Left kidney (tissue), 8 donors: ENCODE results near the gene FLNB. TPM values are rescaled to one million over a fixed set of nuclear protein-coding genes. Genes with fewer than 3 reads are reported as not detected.

Experiments
- DNase-seq: peaks from one replicate; pipeline ENCODE4 v3.0.0-alpha.2; 2013
- long read RNA-seq, 8 donors: transcript quantifications; one replicate each; lab custom pipeline, GENCODE V29; 2026
- polyA plus RNA-seq: library from polyadenylated mRNA; unstranded; fragments of 120-200 nt; gene quantifications from one replicate; pipeline ENCODE4 v1.2.1, GENCODE V29; 2013; ENCODE audit not compliant: insufficient read length

FLNB gene
- polyA plus RNA-seq, result 176 TPM
- long read RNA-seq, donor 1, partial matches to known transcripts, result 7 of 8 reads
- long read RNA-seq, donor 1, other reads (novel, unspliced or antisense), result 0 of 8 reads
- long read RNA-seq, donor 2, full-length matches to known transcripts, result 3 of 92 reads
- long read RNA-seq, donor 2, partial matches to known transcripts, result 89 of 92 reads
- long read RNA-seq, donor 2, other reads (novel, unspliced or antisense), result 0 of 92 reads
- long read RNA-seq, donor 3, full-length matches to known transcripts, result 1 of 94 reads
- long read RNA-seq, donor 3, partial matches to known transcripts, result 93 of 94 reads
- long read RNA-seq, donor 3, other reads (novel, unspliced or antisense), result 0 of 94 reads
- long read RNA-seq, donor 4, result 0 reads
- long read RNA-seq, donor 5, full-length matches to known transcripts, result 2 of 2 reads
- long read RNA-seq, donor 5, partial matches to known transcripts, result 0 of 2 reads
- long read RNA-seq, donor 5, other reads (novel, unspliced or antisense), result 0 of 2 reads
- long read RNA-seq, donor 6, full-length matches to known transcripts, result 1 of 110 reads
- long read RNA-seq, donor 6, partial matches to known transcripts, result 109 of 110 reads
- long read RNA-seq, donor 6, other reads (novel, unspliced or antisense), result 0 of 110 reads
- long read RNA-seq, donor 7, full-length matches to known transcripts, result 2 of 12 reads
- long read RNA-seq, donor 7, partial matches to known transcripts, result 10 of 12 reads
- long read RNA-seq, donor 7, other reads (novel, unspliced or antisense), result 0 of 12 reads
- long read RNA-seq, donor 8, full-length matches to known transcripts, result 1 of 1 reads
- long read RNA-seq, donor 8, partial matches to known transcripts, result 0 of 1 reads
- long read RNA-seq, donor 8, other reads (novel, unspliced or antisense), result 0 of 1 reads

- DNase-seq, result peak; percentile 69
These were observed at the start of gene FLNB for GRCh38 chr3:58008141-58009025. Gene FLNB, plus strand, starts transcription at chr3:58008422. Its CDS starts 143 bp downstream, at chr3:58008565.

GRCh38 chr3:57958642-57959422 lies 49.4 kb upstream of the FLNB start:
- DNase-seq, result no peak

- no peak for DNase-seq
These were observed 48.6 kb upstream of the FLNB start for GRCh38 chr3:57959423-57960173.

- DNase-seq, result no peak
These were observed 48.1 kb upstream of the FLNB start for GRCh38 chr3:57960174-57960505.

DNA sequence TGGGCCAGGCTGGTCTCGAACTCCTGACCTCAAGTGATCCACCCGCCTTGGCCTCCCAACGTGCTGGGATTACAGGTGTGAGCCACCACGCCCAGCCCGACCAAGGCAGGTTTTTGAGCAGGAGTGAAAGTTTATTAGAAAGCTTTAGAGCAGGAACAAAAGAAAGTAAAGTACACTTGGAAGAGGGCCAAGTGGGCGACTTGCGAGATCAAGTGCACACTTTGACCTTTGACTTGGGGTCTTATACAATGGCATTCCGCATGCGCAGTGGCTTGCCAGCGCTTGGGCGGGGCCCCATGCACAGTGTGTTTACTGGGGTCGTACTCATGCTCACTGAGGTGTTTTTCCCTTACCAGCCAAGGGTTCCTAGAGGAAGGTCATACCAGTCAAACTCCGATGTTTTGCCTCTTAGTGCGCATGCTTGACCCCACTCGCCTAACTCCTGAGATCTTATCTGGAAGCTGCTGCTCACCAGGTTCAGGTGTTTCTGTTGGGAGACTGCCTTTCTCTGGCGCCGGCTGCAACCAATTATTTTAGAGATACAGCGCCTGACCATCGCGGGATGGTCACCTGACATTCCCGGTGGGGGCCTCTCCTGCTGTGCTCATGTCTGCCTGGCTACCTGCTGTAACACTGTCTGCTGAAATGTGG lies 46.9 kb upstream of the FLNB start:
- no peak for DNase-seq

GRCh38 chr3:57961828-57962447 lies 46.3 kb upstream of the FLNB start:
- no peak for DNase-seq

- no peak for DNase-seq
These were observed 45.8 kb upstream of the FLNB start for GRCh38 chr3:57962448-57962834.

DNA sequence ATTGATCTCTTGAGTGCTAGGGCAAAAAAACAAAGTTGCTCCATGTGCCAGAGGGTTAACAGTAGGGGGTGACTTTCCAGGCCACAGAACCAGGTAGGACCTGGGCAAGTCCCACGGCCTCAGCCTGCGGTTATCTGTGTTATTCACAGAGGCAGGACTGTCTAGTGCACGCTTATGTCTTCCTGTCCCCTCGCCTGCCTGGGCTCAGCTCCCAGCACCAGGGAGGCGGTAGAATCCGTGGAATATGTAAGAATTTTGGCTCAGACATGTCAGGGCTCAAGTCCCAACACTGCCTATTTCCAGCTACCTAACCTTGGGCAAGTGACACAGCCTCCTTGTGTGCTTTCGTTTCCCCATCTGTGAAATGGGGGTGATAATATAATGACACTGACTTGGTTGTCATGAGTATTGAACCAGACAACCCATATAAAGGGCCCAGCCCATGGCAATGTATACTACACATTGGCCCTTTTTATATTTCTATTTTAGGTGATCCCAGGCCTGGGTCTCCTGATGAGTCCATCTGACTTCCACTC lies 44.3 kb upstream of the FLNB start:
- no peak for DNase-seq

DNA sequence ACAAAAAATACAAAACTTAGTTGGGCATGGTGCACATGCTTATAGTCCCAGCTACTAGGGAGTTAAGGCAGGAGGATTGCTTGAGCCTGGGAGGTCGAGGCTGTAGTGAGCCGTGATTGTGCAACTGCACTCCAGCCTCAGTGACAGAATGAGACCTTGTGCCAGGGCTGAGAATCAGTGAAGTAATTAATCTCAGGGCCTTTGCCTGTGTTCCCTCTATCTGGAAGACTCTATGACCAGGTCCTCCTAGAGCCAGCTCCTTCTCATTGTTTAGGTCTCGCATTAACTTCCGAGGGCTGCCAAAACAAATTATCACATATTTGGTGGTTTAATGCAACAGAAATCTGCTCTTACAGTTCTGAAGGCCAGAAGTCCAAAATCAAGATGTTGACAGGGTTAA lies 41.4 kb upstream of the FLNB start:
- DNase-seq, result no peak

- no peak for DNase-seq
These were observed 40.6 kb upstream of the FLNB start for GRCh38 chr3:57967590-57967989.

- no peak for DNase-seq
These were observed 39.7 kb upstream of the FLNB start for GRCh38 chr3:57968501-57968900.

DNA sequence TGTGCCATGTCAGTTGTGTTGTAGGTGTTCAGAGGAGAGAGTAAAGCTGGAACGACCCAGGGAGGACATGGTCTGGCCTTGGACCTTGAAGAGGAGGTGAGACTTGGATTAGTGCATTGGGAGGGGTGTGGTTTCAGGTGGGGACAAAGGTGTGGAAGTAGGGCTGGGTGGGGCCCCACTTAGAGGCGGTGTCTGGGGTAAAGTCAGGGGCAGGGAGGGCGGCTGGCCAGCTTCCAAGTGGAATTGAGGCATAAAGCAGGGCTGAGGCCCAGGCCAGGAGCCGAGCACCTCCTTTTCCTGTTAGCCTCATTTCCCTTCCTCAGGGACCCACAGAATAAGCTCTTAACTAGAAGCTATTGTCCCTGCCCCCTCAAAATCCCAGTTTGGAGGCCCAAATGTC lies 36.2 kb upstream of the FLNB start:
- no peak for DNase-seq

DNA sequence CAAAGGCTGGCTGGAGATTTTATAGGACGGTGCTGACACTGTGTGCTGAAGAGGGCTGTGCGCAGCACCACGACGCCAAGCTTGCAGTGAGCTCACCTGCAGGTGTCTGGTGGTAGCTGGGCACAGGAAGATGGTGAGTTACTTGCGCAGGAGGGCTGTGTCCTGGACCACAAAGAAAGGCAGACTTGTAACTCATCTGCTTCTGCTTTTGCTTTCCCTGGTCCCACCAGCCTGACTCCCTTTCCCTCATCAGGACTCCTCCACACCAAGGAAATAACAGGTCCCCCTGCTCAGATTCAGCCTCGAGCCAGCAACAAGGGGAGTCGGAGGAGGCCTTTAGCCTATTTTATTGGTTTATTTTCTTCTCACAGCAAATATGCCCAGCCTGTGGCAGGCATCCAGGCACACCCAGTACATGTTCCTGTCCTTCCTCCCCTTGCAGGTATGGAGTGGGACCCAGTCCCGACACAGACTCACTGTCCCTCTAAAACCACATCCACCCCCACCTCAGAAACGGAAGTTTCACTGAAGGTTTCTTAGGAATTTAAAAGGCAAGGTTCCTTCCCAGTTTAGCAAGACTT lies 35.6 kb upstream of the FLNB start:
- DNase-seq, result no peak

DNA sequence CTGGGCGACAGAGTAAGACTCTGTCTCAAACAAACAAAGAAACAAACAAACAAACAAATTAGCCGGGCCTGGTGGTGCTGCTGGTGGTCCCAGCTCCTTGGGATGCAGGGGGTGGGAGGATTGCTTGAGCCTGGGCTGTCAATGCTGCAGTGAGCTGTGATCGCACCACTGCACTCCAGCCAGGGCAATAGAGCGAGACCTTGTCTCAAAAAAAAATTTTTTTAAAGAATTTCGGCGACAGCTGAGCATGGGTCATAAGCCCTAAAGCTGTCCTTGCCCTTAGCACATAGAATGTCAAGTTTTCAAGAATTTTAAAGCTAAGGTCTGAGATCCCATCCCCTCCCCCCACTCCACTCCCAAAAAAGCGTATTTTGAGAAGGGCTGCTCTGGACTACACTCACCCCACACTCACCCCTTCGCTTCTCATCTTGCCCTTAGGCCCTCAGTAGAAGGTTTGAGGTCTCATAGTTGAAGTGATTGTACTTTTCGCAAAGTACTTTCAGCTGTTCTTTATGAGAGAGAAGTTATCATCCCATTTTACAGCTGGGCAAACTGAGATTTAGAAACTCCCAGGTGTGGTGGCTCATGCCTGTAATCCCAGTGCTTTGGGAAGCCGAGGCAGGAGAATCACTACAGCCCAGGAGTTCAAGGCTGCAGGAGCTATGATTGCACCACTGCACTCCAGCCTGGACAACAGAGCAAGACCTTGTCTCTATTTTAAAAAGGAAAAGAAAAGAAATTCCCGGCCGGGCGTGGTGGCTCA lies 34.3 kb upstream of the FLNB start:
- no peak for DNase-seq

- DNase-seq, result no peak
These were observed 33.3 kb upstream of the FLNB start for GRCh38 chr3:57974796-57975388.

DNA sequence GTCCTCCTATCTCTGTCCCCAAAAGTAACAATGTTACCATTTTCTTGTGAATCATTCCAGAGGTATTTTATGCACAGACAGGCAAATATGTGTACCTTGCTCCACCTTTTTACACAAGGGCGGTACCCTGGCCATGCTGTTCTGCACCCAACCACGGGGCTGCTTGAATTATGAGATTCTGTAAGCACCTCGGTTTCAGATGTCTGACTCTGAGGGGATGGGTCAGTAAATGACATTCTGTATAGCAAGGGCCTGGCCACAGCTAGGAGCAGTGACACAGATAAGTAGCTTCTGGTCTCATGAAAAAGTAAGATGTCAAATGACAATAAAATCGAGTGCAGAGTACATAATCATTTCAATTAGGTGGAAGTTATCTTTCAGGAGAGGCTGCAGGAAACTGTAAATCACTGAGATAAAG lies 30.4 kb upstream of the FLNB start:
- no peak for DNase-seq

DNA sequence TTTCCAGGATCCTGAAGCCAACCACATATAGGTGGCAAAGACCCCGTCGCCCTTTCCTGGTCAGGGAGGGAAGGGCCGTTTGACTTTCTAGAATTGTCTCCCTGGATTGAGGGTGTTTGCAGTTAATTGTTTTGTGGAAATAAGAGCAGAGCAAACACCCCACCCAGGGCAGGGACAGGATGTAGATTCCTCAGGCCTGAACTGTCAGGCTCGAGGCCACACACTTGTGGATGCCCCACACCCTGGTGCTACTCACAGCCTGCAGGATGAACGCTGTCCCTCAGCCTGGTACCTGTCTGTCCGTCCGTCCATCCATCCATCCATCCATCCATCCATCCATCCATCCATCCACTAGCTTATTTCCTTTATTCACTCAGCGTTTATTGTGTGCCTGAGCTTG lies 29.9 kb upstream of the FLNB start:
- DNase-seq, result no peak

- DNase-seq, result no peak
These were observed 27.8 kb upstream of the FLNB start for GRCh38 chr3:57980416-57980815.
